Natural killer cell (primary cell): ENCODE measurements around the gene CLASP1. TPM values are rescaled to one million over a fixed set of nuclear protein-coding genes. Genes with fewer than 3 reads are reported as not detected.

ENCODE experiments used
- ATAC-seq, 3 donors: fragments of 150-1000 bp in 2 of 3; fragments of 200-7000 bp in 1 of 3; cut with Tn5 transposase; 1 replicate in 1 of 3; 2 replicates in 2 of 3; pipeline ENCODE4 v1.10.0; 2021; ENCODE audit warnings: mild to moderate bottlenecking in 2 of 3, moderate library complexity in 2 of 3
- DNase-seq, 2 donors: peaks; one replicate each; pipeline versions ENCODE4 v3.0.0 to v3.0.0-alpha.2; 2013 to 2021; ENCODE audit warnings: mixed read lengths in 1 of 2
- H3K27ac ChIP-seq: one replicate; pipeline ENCODE4 v1.5.1; 2013; ENCODE audit warnings: mild to moderate bottlenecking, low read length
- H3K27me3 ChIP-seq: one replicate; pipeline ENCODE4 v1.6.1; 2013; ENCODE audit warnings: low read length; ENCODE audit not compliant: control insufficient read depth, insufficient read depth
- H3K36me3 ChIP-seq: one replicate; pipeline ENCODE4 v1.6.1; 2013; ENCODE audit warnings: low read length; ENCODE audit not compliant: control insufficient read depth, insufficient read depth
- H3K4me1 ChIP-seq: one replicate; pipeline ENCODE4 v1.6.1; 2013; ENCODE audit warnings: low read length; ENCODE audit not compliant: control insufficient read depth, insufficient read depth
- H3K4me3 ChIP-seq: one replicate; pipeline ENCODE4 v1.5.1; 2013; ENCODE audit warnings: low read length
- H3K9me3 ChIP-seq: one replicate; pipeline ENCODE4 v1.6.1; 2013; ENCODE audit warnings: low read length; ENCODE audit not compliant: control insufficient read depth, insufficient read depth
- H3K27ac Mint-ChIP-seq, 2 donors: one replicate each; pipeline ENCODE4 v1.8.0; 2022; ENCODE audit warnings: mild to moderate bottlenecking in 2 of 2, mixed read lengths in 2 of 2, moderate library complexity in 1 of 2
- H3K27me3 Mint-ChIP-seq, 2 donors: one replicate each; pipeline ENCODE4 v1.8.0; 2022; ENCODE audit warnings: low read depth in 2 of 2, mixed read lengths in 2 of 2
- H3K36me3 Mint-ChIP-seq: one replicate; pipeline ENCODE4 v1.8.0; 2022; ENCODE audit warnings: mixed read lengths
- H3K4me1 Mint-ChIP-seq, 2 donors: one replicate each; pipeline ENCODE4 v1.8.0; 2022; ENCODE audit warnings: mixed read lengths in 2 of 2
- H3K4me3 Mint-ChIP-seq: one replicate; pipeline ENCODE4 v1.8.0; 2022; ENCODE audit warnings: mild to moderate bottlenecking, moderate library complexity, mixed read lengths
- H3K9me3 Mint-ChIP-seq, 2 donors: one replicate each; pipeline ENCODE4 v1.8.0; 2022; ENCODE audit warnings: mixed read lengths in 2 of 2
- WGBS: methylation state at CpG from one replicate; pipeline ENCODE4 v1.1.7; 2013; ENCODE audit warnings: missing lambda C conversion rate; ENCODE audit not compliant: insufficient coverage; 5-methylcytosine and 5-hydroxymethylcytosine counted together
- intact Hi-C: fragments of 100-400 bp; cut with micrococcal nuclease; formaldehyde crosslinking; loops from one replicate; pipeline ENCODE4 v1.14.2; 2022
- total RNA-seq, 4 donors: library from RNA; stranded (reverse); fragments of 120-200 nt in 1 of 4; gene quantifications; one replicate each; pipeline versions ENCODE4 v1.2.3 to v1.2.4, GENCODE V29; 2013 to 2022
- TF ChIP-seq, protein P1 (sequence below): fragments of 200-600 bp; IDR thresholded peaks from one replicate; pipeline ENCODE4 v1.8.0; 2022; ENCODE audit warnings: antibody characterized with exemption

CLASP1 gene
- total RNA-seq, 3 donors from 2014 or later (not counting 1 experiment from before 2014, with no cell fraction given), result 125 to 142 (median 127) TPM

GRCh38 chr2:121633463-121633862, 15.8 kb downstream of the CLASP1 start:
- no peaks in the 10 kb centered on the region for H3K9me3 ChIP-seq
- H3K4me1 Mint-ChIP-seq, result peaks cover 30 to 42% of the 10 kb centered on the region in 2 donors
- H3K27ac Mint-ChIP-seq, result peak overlapping the region in 1 of 2 donors; percentile 79
- 98% methylated on average over 4 of the region's 4 CpGs for WGBS
- no peaks in the 10 kb centered on the region for H3K36me3 ChIP-seq
- TF ChIP-seq, protein P1, sequence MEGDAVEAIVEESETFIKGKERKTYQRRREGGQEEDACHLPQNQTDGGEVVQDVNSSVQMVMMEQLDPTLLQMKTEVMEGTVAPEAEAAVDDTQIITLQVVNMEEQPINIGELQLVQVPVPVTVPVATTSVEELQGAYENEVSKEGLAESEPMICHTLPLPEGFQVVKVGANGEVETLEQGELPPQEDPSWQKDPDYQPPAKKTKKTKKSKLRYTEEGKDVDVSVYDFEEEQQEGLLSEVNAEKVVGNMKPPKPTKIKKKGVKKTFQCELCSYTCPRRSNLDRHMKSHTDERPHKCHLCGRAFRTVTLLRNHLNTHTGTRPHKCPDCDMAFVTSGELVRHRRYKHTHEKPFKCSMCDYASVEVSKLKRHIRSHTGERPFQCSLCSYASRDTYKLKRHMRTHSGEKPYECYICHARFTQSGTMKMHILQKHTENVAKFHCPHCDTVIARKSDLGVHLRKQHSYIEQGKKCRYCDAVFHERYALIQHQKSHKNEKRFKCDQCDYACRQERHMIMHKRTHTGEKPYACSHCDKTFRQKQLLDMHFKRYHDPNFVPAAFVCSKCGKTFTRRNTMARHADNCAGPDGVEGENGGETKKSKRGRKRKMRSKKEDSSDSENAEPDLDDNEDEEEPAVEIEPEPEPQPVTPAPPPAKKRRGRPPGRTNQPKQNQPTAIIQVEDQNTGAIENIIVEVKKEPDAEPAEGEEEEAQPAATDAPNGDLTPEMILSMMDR, result no peak
- H3K4me1 ChIP-seq, result no peaks in the 10 kb centered on the region
- H3K27me3 Mint-ChIP-seq, result no peaks in the 10 kb centered on the region
- H3K4me3 Mint-ChIP-seq, result no peak overlapping the region
- no peak for DNase-seq
- no peak overlapping the region for H3K27ac ChIP-seq
- ATAC-seq, result no peak
- no peaks in the 10 kb centered on the region for H3K36me3 Mint-ChIP-seq
- no peaks in the 10 kb centered on the region for H3K9me3 Mint-ChIP-seq
- intact Hi-C loops, result no loop called here
- no peaks in the 10 kb centered on the region for H3K27me3 ChIP-seq
- H3K4me3 ChIP-seq, result no peak overlapping the region

DNA sequence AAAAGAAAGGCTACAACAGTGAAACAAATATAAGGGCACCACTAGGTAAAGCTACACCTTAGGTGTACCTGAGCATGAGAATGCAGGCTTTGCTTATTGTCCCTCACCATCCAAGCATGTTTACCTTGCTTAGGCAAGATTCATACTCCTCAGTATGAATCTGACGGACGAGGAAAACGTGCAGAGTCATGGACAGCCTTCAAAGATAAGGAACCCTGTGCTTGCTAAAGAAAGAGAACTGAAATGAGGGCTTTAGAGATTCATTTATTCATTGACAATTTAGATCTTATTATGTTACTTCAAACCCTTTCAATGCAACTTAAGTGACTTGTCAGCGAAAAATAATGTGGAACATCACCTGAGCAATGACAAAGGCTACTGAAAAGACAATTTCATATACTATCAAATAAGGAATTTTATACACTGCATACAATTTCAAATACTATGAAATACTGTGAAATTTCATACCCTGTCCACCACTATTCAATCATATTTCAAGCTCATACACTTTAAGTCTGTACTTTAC, 21.7 kb downstream of the CLASP1 start:
- no peak overlapping the region for H3K27ac Mint-ChIP-seq
- H3K9me3 ChIP-seq, result no peaks in the 10 kb centered on the region
- no peak overlapping the region for H3K4me3 Mint-ChIP-seq
- H3K4me3 ChIP-seq, result no peak overlapping the region
- H3K9me3 Mint-ChIP-seq, result no peaks in the 10 kb centered on the region
- no peaks in the 10 kb centered on the region for H3K36me3 ChIP-seq
- WGBS, result 95% methylated on average over 3 of the region's 4 CpGs
- ATAC-seq (no peak), DNase-seq (no peak)
- H3K27ac ChIP-seq, result no peak overlapping the region
- H3K27me3 ChIP-seq, result no peaks in the 10 kb centered on the region
- intact Hi-C loops, result no loop called here
- TF ChIP-seq, protein P1, result no peak
- H3K4me1 Mint-ChIP-seq, result peaks cover 18 to 31% of the 10 kb centered on the region in 2 donors
- no peaks in the 10 kb centered on the region for H3K36me3 Mint-ChIP-seq
- H3K27me3 Mint-ChIP-seq, result no peaks in the 10 kb centered on the region
- H3K4me1 ChIP-seq, result no peaks in the 10 kb centered on the region

DNA sequence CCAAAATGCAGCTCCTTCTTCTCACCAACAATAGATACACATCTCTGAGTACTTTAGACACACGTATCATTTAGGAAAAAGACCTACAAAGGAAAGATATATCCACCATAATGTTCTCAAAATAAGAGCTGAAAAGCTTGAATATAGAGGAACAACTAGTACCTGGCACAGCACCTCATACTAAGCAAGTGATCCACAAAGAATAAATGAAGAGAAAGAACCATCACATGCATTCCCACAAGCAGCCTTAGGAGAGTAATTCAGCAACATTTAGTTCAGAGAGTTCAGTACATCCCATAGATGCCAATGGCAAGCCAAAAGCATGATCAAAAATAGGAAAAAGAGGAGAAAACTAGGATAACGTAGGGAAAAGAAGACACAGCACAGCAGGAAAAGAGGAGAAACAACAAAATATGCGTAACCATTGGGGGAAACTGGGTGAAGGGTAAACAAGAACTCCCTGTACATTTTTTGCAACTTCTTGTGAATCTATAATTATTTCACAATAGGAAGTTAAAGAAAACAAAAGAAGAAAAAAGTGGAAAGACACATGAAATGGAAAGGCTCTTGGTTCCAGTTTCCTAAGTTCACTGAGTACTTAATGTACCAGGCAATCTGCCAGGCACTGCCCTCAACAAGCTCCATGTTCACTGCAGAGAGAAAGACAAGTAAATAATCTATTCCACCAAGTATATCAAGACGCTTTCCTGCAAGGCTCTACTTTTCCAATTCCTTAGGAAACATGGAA, 22.3 kb downstream of the CLASP1 start:
- H3K27me3 ChIP-seq, result no peaks in the 10 kb centered on the region
- no peaks in the 10 kb centered on the region for H3K36me3 ChIP-seq
- no peaks in the 10 kb centered on the region for H3K4me1 ChIP-seq
- Mint-ChIP-seq H3K27ac (no peak overlapping the region), H3K27me3 (no peaks in the 10 kb centered on the region), H3K4me3 (no peak overlapping the region), H3K4me1 (peaks cover 18 to 30% of the 10 kb centered on the region in 2 donors), H3K9me3 (no peaks in the 10 kb centered on the region), H3K36me3 (no peaks in the 10 kb centered on the region)
- WGBS, result 97% methylated on average over 4 of the region's 4 CpGs
- no peaks in the 10 kb centered on the region for H3K9me3 ChIP-seq
- intact Hi-C loops, result no loop called here
- H3K4me3 ChIP-seq, result no peak overlapping the region
- ATAC-seq, result no peak
- H3K27ac ChIP-seq, result no peak overlapping the region
- no peak for DNase-seq
- TF ChIP-seq, protein P1, result no peak
